Astrocyte of the cerebellum (primary cell): ENCODE data around the gene COL11A2.
"Not testable (repeated sequence)": the region's sequence is repeated elsewhere in the genome, so short reads cannot be mapped to it uniquely, and the experiment has no call there.

Experiments used
- DNase-seq: peaks from one replicate; pipeline ENCODE4 v3.0.0-alpha.2; 2011; ENCODE audit warnings: low read depth
- H3K4me3 ChIP-seq: 2 replicates; pipeline ENCODE4 v1.5.1; 2011; ENCODE audit warnings: mild to moderate bottlenecking, low read depth, low read length, moderate library complexity
- CTCF ChIP-seq: IDR thresholded peaks from 2 replicates; pipeline ENCODE4 v1.5.1; 2012; ENCODE audit warnings: low read length, low read depth, moderate library complexity, mild to moderate bottlenecking; ENCODE audit errors: missing control alignments
- in situ Hi-C: cut with HindIII; loops from 2 replicates; pipeline ENCODE4 v1.10.0; 2017; ENCODE audit warnings: low sequenced_read_pairs

The COL11A2 gene

GRCh38 chr6:33192105-33192646, at the start of gene COL11A2:
TSS of gene COL11A2 (minus strand) at chr6:33192467. CDS start at chr6:33192240, 227 bp downstream.
- no peak for DNase-seq
- peak within 1 kb of the TSS; percentile 32 for H3K4me3 ChIP-seq
- no peak for TF ChIP-seq CTCF
- in situ Hi-C loops, result no loop called here

- no peak for DNase-seq
- no peak for TF ChIP-seq CTCF
- no peak overlapping the region for H3K4me3 ChIP-seq
- in situ Hi-C loops, result no loop called here
Measured at GRCh38 chr6:33241968-33242367, 49.7 kb upstream of the COL11A2 start.

GRCh38 chr6:33237741-33238140, 45.5 kb upstream of the COL11A2 start:
- no peak overlapping the region for H3K4me3 ChIP-seq
- no peak for DNase-seq
- TF ChIP-seq CTCF, result no peak
- in situ Hi-C loops, result no loop called here

GRCh38 chr6:33236852-33237251, 44.6 kb upstream of the COL11A2 start:
- in situ Hi-C loops, result no loop called here
- no peak overlapping the region for H3K4me3 ChIP-seq
- DNase-seq, result no peak
- no peak for TF ChIP-seq CTCF

- H3K4me3 ChIP-seq, result no peak overlapping the region
- no peak for DNase-seq
- no peak for TF ChIP-seq CTCF
- in situ Hi-C loops, result no loop called here
Measured at GRCh38 chr6:33236328-33236727, 44.1 kb upstream of the COL11A2 start.

GRCh38 chr6:33235221-33235634, 43.0 kb upstream of the COL11A2 start:
- in situ Hi-C loops, result no loop called here
- TF ChIP-seq CTCF, result no peak
- DNase-seq, result no peak
- H3K4me3 ChIP-seq, result no peak overlapping the region

- H3K4me3 ChIP-seq, DNase-seq, in situ Hi-C loops: not testable (repeated sequence)
Measured at GRCh38 chr6:33226503-33227120, 34.3 kb upstream of the COL11A2 start.
